ENCODE measurements around the gene BHMT.
"Not testable (repeated sequence)": the region's sequence is repeated elsewhere in the genome, so short reads cannot be mapped to it uniquely, and the experiment has no call there.

BHMT gene

GRCh38 chr5:79171635-79172245, 60.1 kb downstream of the BHMT start:
- DNase-seq (ENCODE audit: low read depth in 2 of 2), result no peak
- H3K4me3 ChIP-seq (replicated peaks in 1 of 2; ENCODE audit: low read depth in 2 of 2, low read length in 2 of 2), result no peak overlapping the region
- no peak for TF ChIP-seq CTCF (IDR thresholded peaks at IDR 0.05; ENCODE audit: low read depth, low read length)

DNA sequence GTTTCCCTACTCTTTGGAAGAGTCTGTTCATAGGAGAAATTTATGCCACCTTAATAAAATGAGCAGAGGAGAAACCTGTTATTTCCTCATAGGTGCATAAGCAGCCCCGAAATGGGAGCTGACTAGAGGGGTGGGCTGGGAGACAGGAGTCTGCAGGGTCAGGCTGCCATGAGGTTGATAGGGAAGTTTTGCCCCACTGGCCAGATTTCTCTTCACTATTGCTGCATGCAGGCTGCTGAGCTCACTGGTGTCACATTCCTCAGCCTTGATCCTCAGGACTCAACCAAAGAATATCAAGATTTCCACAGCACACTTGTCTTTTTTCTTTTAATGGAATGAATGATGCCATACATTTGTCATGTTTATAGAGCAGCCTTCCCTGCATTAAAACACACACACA, 60.7 kb downstream of the BHMT start:
- no peak for TF ChIP-seq CTCF (IDR thresholded peaks at IDR 0.05; ENCODE audit: low read depth, low read length)
- no peak overlapping the region for H3K4me3 ChIP-seq (replicated peaks in 1 of 2; ENCODE audit: low read depth in 2 of 2, low read length in 2 of 2)
- no peak for DNase-seq (ENCODE audit: low read depth in 2 of 2)

GRCh38 chr5:79173626-79174025, 62.0 kb downstream of the BHMT start:
- DNase-seq (ENCODE audit: low read depth in 2 of 2), result no peak
- no peak overlapping the region for H3K4me3 ChIP-seq (replicated peaks in 1 of 2; ENCODE audit: low read depth in 2 of 2, low read length in 2 of 2)
- TF ChIP-seq CTCF (IDR thresholded peaks at IDR 0.05; ENCODE audit: low read depth, low read length), result no peak

- DNase-seq (ENCODE audit: low read depth in 2 of 2); H3K4me3 ChIP-seq (replicated peaks in 1 of 2; ENCODE audit: low read depth in 2 of 2, low read length in 2 of 2): not testable (repeated sequence)
These were observed 68.8 kb downstream of the BHMT start for GRCh38 chr5:79180449-79180848.

DNA sequence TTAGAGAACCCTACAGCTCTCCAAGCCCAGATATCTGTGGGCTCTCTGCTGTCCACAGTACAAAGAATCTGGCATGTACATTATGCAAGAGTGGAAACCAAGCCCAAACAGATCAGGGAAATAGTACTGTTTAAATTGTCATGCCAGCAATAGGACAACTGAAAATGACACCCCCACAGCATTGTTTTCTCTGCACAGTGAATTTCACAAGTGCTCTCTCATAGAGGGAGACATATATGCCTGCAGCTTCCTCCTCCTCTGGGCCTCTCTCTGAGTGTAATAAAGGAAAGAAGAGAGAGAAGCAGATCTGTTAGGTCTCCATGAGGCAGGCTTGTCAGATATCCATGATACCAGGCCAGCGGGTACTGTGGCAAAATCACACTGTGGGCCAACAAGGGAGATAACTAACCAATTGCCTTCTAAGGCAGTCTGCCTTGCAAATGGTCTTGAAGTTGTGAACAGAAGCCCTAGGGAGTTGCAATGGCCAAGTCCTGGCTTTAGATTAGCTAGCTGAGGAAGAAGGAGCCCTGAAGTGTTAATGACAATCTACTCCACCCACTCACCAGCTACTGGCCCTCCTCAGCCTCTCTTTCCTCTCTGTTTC, 69.9 kb downstream of the BHMT start:
- no peak for TF ChIP-seq CTCF (IDR thresholded peaks at IDR 0.05; ENCODE audit: low read depth, low read length)
- DNase-seq (ENCODE audit: low read depth in 2 of 2), result peak; percentile 45 to 53
- H3K4me3 ChIP-seq (replicated peaks in 1 of 2; ENCODE audit: low read depth in 2 of 2, low read length in 2 of 2), result no peak overlapping the region
